COR-L47 (cell line): ENCODE results near the gene MX1.
"Not testable (repeated sequence)": the region's sequence is repeated elsewhere in the genome, so short reads cannot be mapped to it uniquely, and the experiment has no call there.

ENCODE experiments used
- DNase-seq: peaks from one replicate; lab custom pipeline; 2025; lab: John Stamatoyannopoulos, UW

MX1 gene

GRCh38 chr21:41407541-41408460, 18.2 kb upstream of the MX1 start:
- DNase-seq = no peak

- DNase-seq = no peak
These were observed 15.7 kb upstream of the MX1 start for GRCh38 chr21:41410361-41410760.

- no peak for DNase-seq
These were observed 15.1 kb upstream of the MX1 start for GRCh38 chr21:41410767-41411448.

- DNase-seq = no peak
These were observed 14.5 kb upstream of the MX1 start for GRCh38 chr21:41411449-41412089.

- not testable (repeated sequence) for DNase-seq
These were observed 8.5 kb upstream of the MX1 start for GRCh38 chr21:41417505-41417904.

GRCh38 chr21:41418393-41418792, 7.6 kb upstream of the MX1 start:
- DNase-seq = no peak

- DNase-seq = no peak
These were observed 6.9 kb upstream of the MX1 start for GRCh38 chr21:41418956-41419680.

- peak; percentile 66 for DNase-seq
These were observed 5.8 kb upstream of the MX1 start for GRCh38 chr21:41419921-41420862.

- DNase-seq = not testable (repeated sequence)
These were observed 5.0 kb upstream of the MX1 start for GRCh38 chr21:41420998-41421397.

GRCh38 chr21:41422546-41423304, 3.3 kb upstream of the MX1 start:
- DNase-seq = no peak

- DNase-seq = not testable (repeated sequence)
These were observed 2.8 kb upstream of the MX1 start for GRCh38 chr21:41423305-41423636.

GRCh38 chr21:41425588-41425953, 468 bp upstream of the MX1 start:
- no peak for DNase-seq

- DNase-seq = no peak
These were observed 801 bp downstream of the MX1 start for GRCh38 chr21:41426676-41427404.

- no peak for DNase-seq
These were observed 1.5 kb downstream of the MX1 start for GRCh38 chr21:41427556-41427955.

GRCh38 chr21:41428311-41428710, 2.3 kb downstream of the MX1 start:
- no peak for DNase-seq

GRCh38 chr21:41428847-41429246, 2.8 kb downstream of the MX1 start:
- no peak for DNase-seq

- no peak for DNase-seq
These were observed 3.3 kb downstream of the MX1 start for GRCh38 chr21:41429305-41429704.

GRCh38 chr21:41429925-41430491, 4.0 kb downstream of the MX1 start:
- DNase-seq = no peak

- DNase-seq = no peak
These were observed 5.9 kb downstream of the MX1 start for GRCh38 chr21:41431788-41432548.
